ENCODE measurements around the gene IGLON5.

DNA sequence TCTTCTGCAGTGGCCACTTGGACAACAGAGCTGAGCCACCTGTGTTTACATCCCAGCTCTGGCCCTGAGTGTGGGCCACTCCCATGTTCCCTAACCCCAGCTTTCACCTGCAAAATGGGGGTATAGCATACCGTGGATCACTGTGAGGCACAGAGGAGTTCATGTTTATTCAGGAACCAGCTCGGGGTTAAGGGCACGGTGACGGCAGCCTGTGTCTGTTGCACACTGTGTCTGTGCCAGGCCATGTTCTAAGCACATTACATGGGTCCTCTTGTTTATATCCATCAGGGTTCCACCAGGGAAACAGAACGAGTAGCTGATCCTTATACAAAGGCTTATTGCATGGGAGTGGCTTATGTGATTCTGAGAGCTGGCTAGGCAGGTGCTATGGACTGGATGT lies 14.0 kb upstream of the IGLON5 start:
- TF ChIP-seq, protein P1, sequence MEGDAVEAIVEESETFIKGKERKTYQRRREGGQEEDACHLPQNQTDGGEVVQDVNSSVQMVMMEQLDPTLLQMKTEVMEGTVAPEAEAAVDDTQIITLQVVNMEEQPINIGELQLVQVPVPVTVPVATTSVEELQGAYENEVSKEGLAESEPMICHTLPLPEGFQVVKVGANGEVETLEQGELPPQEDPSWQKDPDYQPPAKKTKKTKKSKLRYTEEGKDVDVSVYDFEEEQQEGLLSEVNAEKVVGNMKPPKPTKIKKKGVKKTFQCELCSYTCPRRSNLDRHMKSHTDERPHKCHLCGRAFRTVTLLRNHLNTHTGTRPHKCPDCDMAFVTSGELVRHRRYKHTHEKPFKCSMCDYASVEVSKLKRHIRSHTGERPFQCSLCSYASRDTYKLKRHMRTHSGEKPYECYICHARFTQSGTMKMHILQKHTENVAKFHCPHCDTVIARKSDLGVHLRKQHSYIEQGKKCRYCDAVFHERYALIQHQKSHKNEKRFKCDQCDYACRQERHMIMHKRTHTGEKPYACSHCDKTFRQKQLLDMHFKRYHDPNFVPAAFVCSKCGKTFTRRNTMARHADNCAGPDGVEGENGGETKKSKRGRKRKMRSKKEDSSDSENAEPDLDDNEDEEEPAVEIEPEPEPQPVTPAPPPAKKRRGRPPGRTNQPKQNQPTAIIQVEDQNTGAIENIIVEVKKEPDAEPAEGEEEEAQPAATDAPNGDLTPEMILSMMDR (IDR thresholded peaks at IDR 0.05): no peak
- no peak for TF ChIP-seq POLR2A (IDR thresholded peaks at IDR 0.05; ENCODE audit: low read depth)
- no peak for TF ChIP-seq POLR2AphosphoS5 (IDR thresholded peaks at IDR 0.05)
